PC-9 (cell line): ENCODE results near the gene PADI1.

Experiments
- EZH2 ChIP-seq: fragments of 200-600 bp; sonication (generic); IDR thresholded peaks from 2 replicates; pipeline ENCODE4 v1.8.0; 2017; ENCODE audit warnings: antibody characterized with exemption, low read depth
- TF ChIP-seq, protein P1 (sequence below): fragments of 200-600 bp; sonication (generic); conservative IDR thresholded peaks from 2 replicates; pipeline ENCODE4 v1.6.1; 2017; ENCODE audit warnings: mixed run types, antibody characterized with exemption, mild to moderate bottlenecking, moderate library complexity

DNA sequence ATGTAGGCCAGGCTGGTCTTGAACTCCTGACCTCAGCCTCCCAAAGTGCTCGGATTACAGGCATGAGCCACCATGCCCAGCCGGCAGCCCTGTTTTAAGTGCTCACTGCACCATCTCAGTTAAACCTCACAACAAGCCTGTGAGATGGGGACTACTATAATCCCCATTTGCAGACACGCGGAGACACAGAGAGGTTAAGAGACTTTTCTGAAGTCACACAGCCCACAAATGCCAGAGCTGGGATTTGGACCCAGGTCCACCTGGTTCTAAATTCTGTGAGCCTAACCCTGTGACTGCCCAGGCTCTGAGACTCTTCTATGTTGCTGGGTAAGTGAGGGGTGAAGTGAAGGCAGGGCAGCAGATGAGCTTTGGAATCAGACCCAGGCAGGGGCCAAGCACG lies 6.4 kb downstream of the PADI1 start:
- TF ChIP-seq EZH2, result no peak
- TF ChIP-seq, protein P1, sequence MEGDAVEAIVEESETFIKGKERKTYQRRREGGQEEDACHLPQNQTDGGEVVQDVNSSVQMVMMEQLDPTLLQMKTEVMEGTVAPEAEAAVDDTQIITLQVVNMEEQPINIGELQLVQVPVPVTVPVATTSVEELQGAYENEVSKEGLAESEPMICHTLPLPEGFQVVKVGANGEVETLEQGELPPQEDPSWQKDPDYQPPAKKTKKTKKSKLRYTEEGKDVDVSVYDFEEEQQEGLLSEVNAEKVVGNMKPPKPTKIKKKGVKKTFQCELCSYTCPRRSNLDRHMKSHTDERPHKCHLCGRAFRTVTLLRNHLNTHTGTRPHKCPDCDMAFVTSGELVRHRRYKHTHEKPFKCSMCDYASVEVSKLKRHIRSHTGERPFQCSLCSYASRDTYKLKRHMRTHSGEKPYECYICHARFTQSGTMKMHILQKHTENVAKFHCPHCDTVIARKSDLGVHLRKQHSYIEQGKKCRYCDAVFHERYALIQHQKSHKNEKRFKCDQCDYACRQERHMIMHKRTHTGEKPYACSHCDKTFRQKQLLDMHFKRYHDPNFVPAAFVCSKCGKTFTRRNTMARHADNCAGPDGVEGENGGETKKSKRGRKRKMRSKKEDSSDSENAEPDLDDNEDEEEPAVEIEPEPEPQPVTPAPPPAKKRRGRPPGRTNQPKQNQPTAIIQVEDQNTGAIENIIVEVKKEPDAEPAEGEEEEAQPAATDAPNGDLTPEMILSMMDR, result no peak
